Uterus (tissue), 4 donors: Measurements from ENCODE around the gene ADAMTS2. TPM values are rescaled to one million over a fixed set of nuclear protein-coding genes. Genes with fewer than 3 reads are reported as not detected.

ENCODE experiments used
- DNase-seq, 2 donors: peaks; one replicate each; pipeline ENCODE4 v3.0.0-alpha.2; 2019 to 2020
- H3K27ac ChIP-seq, 2 donors: fragments of 200-600 bp; sonication (generic); 1 replicate in 1 of 2; 2 replicates in 1 of 2; pipeline ENCODE4 v1.5.1; 2016 to 2018
- H3K27me3 ChIP-seq, 2 donors: fragments of 200-600 bp; sonication (generic); one replicate each; pipeline ENCODE4 v1.5.1; 2018 to 2019; ENCODE audit warnings: control low read depth in 1 of 2
- H3K36me3 ChIP-seq, 2 donors: fragments of 200-600 bp; sonication (generic); one replicate each; pipeline ENCODE4 v1.5.1; 2019; ENCODE audit warnings: control low read depth in 1 of 2
- H3K4me1 ChIP-seq, 2 donors: fragments of 200-600 bp; sonication (generic); one replicate each; pipeline ENCODE4 v1.5.1; 2018 to 2019; ENCODE audit warnings: control low read depth in 1 of 2
- H3K4me3 ChIP-seq, 2 donors: fragments of 200-600 bp; sonication (generic); 1 replicate in 1 of 2; 2 replicates in 1 of 2; pipeline ENCODE4 v1.5.1; 2018 to 2019; ENCODE audit warnings: mild to moderate bottlenecking in 1 of 2
- H3K9me3 ChIP-seq, 2 donors: fragments of 200-600 bp; sonication (generic); one replicate each; pipeline ENCODE4 v1.5.1; 2019; ENCODE audit warnings: control low read depth in 1 of 2
- CTCF ChIP-seq, 4 experiments: fragments of 200-600 bp in 2 of 4; fragments of 450-650 bp in 2 of 4; sonication (generic) in 2 of 4; IDR thresholded peaks; one replicate each; pipeline ENCODE4 v1.5.1; 2016 to 2019; ENCODE audit warnings: antibody characterized with exemption in 4 of 4, mild to moderate bottlenecking in 2 of 4, moderate library complexity in 1 of 4
- POLR2A ChIP-seq, 2 donors: fragments of 450-650 bp; IDR thresholded peaks; one replicate each; pipeline ENCODE4 v1.6.1; 2016; ENCODE audit warnings: antibody characterized with exemption in 2 of 2, mild to moderate bottlenecking in 1 of 2, moderate library complexity in 1 of 2
- intact Hi-C: fragments of 100-400 bp; cut with DNase I; formaldehyde crosslinking; loops from one replicate; pipeline ENCODE4 v1.15.1; 2023; ENCODE audit warnings: low total_unique reads
- total RNA-seq, 4 donors: library from RNA; depleted of rRNA in 3 of 4; stranded (reverse); fragments of >200 nt in 3 of 4; gene quantifications; one replicate each; pipeline versions ENCODE4 v1.1.0 to v1.2.4, GENCODE V29; 2014 to 2023
- donor health status: DM: yes; HTN: yes; CAD: no.

The ADAMTS2 gene
- total RNA-seq, 4 donors from 2014 or later, result 4.1 to 97.1 (median 40.3) TPM

- DNase-seq, result no peak
- Histone ChIP-seq H3K27ac (no peak overlapping the region), H3K4me1 (no peaks in the 10 kb centered on the region), H3K9me3 (peaks cover 0 to 10% of the 10 kb centered on the region in 2 donors), H3K36me3 (no peaks in the 10 kb centered on the region), H3K27me3 (no peaks in the 10 kb centered on the region), H3K4me3 (no peak overlapping the region)
- TF ChIP-seq CTCF (IDR thresholded peaks at IDR 0.05) (no peak), POLR2A (IDR thresholded peaks at IDR 0.05) (no peak)
- intact Hi-C loops, result no loop called here
Measured at GRCh38 chr5:179118756-179119414, 226.4 kb downstream of the ADAMTS2 start.

GRCh38 chr5:179118338-179118737 is 226.9 kb downstream of the ADAMTS2 start:
- peaks cover 0 to 11% of the 10 kb centered on the region in 2 donors for H3K9me3 ChIP-seq
- TF ChIP-seq CTCF (IDR thresholded peaks at IDR 0.05) (no peak), POLR2A (IDR thresholded peaks at IDR 0.05) (no peak)

GRCh38 chr5:179115845-179116524 is 229.3 kb downstream of the ADAMTS2 start:
- H3K27me3 ChIP-seq, result no peaks in the 10 kb centered on the region
- H3K36me3 ChIP-seq, result no peaks in the 10 kb centered on the region
- H3K4me1 ChIP-seq, result no peaks in the 10 kb centered on the region
- H3K4me3 ChIP-seq, result no peak overlapping the region
- no peak overlapping the region for H3K27ac ChIP-seq
- DNase-seq, result no peak
- TF ChIP-seq POLR2A (IDR thresholded peaks at IDR 0.05) (no peak), CTCF (IDR thresholded peaks at IDR 0.05) (no peak)
- peaks cover 0 to 19% of the 10 kb centered on the region in 2 donors for H3K9me3 ChIP-seq
- intact Hi-C loops, result no loop called here

More at GRCh38 chr5:179118338-179118737, 226.9 kb downstream of the ADAMTS2 start:
- no peak for DNase-seq
- intact Hi-C loops, result no loop called here
- H3K4me1 ChIP-seq, result no peaks in the 10 kb centered on the region
- H3K36me3 ChIP-seq, result no peaks in the 10 kb centered on the region
- no peaks in the 10 kb centered on the region for H3K27me3 ChIP-seq
- H3K27ac ChIP-seq, result no peak overlapping the region
- H3K4me3 ChIP-seq, result no peak overlapping the region

- no peaks in the 10 kb centered on the region for H3K27me3 ChIP-seq
- no peak overlapping the region for H3K27ac ChIP-seq
- intact Hi-C loops, result no loop called here
- peaks cover 0 to 19% of the 10 kb centered on the region in 2 donors for H3K9me3 ChIP-seq
- no peak for DNase-seq
- H3K4me1 ChIP-seq, result no peaks in the 10 kb centered on the region
- TF ChIP-seq POLR2A (IDR thresholded peaks at IDR 0.05) (no peak), CTCF (IDR thresholded peaks at IDR 0.05) (no peak)
- no peaks in the 10 kb centered on the region for H3K36me3 ChIP-seq
- H3K4me3 ChIP-seq, result no peak overlapping the region
Measured at GRCh38 chr5:179115307-179115706, 230.0 kb downstream of the ADAMTS2 start.

GRCh38 chr5:179114756-179115155 is 230.5 kb downstream of the ADAMTS2 start:
- H3K4me3 ChIP-seq, result no peak overlapping the region
- DNase-seq, result no peak
- H3K27ac ChIP-seq, result no peak overlapping the region
- no peaks in the 10 kb centered on the region for H3K27me3 ChIP-seq
- H3K4me1 ChIP-seq, result no peaks in the 10 kb centered on the region
- H3K36me3 ChIP-seq, result no peaks in the 10 kb centered on the region
- intact Hi-C loops, result no loop called here
- H3K9me3 ChIP-seq, result peaks cover 0 to 19% of the 10 kb centered on the region in 2 donors
- TF ChIP-seq CTCF (IDR thresholded peaks at IDR 0.05), result no peak
- no peak for TF ChIP-seq POLR2A (IDR thresholded peaks at IDR 0.05)
